Esophagus squamous epithelium (tissue), 4 donors: ENCODE measurements around the gene LAMA3.

ENCODE experiments used
- CTCF ChIP-seq, 6 experiments: fragments of 450-650 bp in 4 of 6; fragments of 200-600 bp in 2 of 6; sonication (generic) in 2 of 6; IDR thresholded peaks; one replicate each; pipeline ENCODE4 v1.5.1; 2016 to 2019; ENCODE audit warnings: antibody characterized with exemption in 6 of 6, mild to moderate bottlenecking in 4 of 6, moderate library complexity in 4 of 6
- POLR2A ChIP-seq, 4 donors: fragments of 450-650 bp; IDR thresholded peaks; one replicate each; pipeline ENCODE4 v1.6.1; 2017; ENCODE audit warnings: antibody characterized with exemption in 4 of 4, mild to moderate bottlenecking in 4 of 4, moderate library complexity in 3 of 4

- TF ChIP-seq CTCF (IDR thresholded peaks at IDR 0.05) (no peak), POLR2A (IDR thresholded peaks at IDR 0.05) (no peak)
Observed at GRCh38 chr18:23849141-23849540, 159.9 kb downstream of the LAMA3 start.
